Liver (tissue), 9 donors: Measurements from ENCODE around the gene TMEM175. TPM values are rescaled to one million over a fixed set of nuclear protein-coding genes. Genes with fewer than 3 reads are reported as not detected.

Experiments
- DNase-seq: peaks from one replicate; pipeline ENCODE4 v3.0.0-alpha.2; 2017; ENCODE audit warnings: low spot score
- H3K27ac ChIP-seq, 2 donors: one replicate each; pipeline ENCODE4 v1.7.0; 2013; ENCODE audit warnings: inconsistent platforms in 2 of 2, low read length in 2 of 2, control low read depth in 1 of 2, low read depth in 1 of 2, mild to moderate bottlenecking in 1 of 2
- H3K27me3 ChIP-seq, 4 donors: one replicate each; pipeline versions ENCODE4 v1.6.1 to v1.7.0; 2013; ENCODE audit warnings: low read length in 3 of 4, inconsistent platforms in 1 of 4, mild to moderate bottlenecking in 1 of 4, moderate library complexity in 1 of 4; ENCODE audit not compliant: control insufficient read depth in 4 of 4, insufficient read depth in 4 of 4
- H3K36me3 ChIP-seq, 4 donors: one replicate each; pipeline versions ENCODE4 v1.6.1 to v1.7.0; 2013; ENCODE audit warnings: low read length in 3 of 4, mild to moderate bottlenecking in 3 of 4, low read depth in 1 of 4, moderate library complexity in 1 of 4; ENCODE audit not compliant: control insufficient read depth in 4 of 4, insufficient read depth in 3 of 4
- H3K4me1 ChIP-seq, 4 donors: one replicate each; pipeline versions ENCODE4 v1.6.1 to v1.7.0; 2013; ENCODE audit warnings: low read length in 3 of 4, mild to moderate bottlenecking in 3 of 4, moderate library complexity in 1 of 4; ENCODE audit not compliant: control insufficient read depth in 4 of 4, insufficient read depth in 4 of 4
- H3K4me3 ChIP-seq, 3 donors: one replicate each; pipeline versions ENCODE4 v1.6.1 to v1.7.0; 2013; ENCODE audit warnings: low read length in 3 of 3, control low read depth in 1 of 3, low read depth in 1 of 3, mild to moderate bottlenecking in 1 of 3
- H3K9ac ChIP-seq, 2 donors: one replicate each; pipeline ENCODE4 v1.7.0; 2013; ENCODE audit warnings: low read length in 2 of 2, mild to moderate bottlenecking in 2 of 2, moderate library complexity in 2 of 2, control low read depth in 1 of 2, low read depth in 1 of 2
- H3K9me3 ChIP-seq, 4 donors: one replicate each; pipeline versions ENCODE4 v1.6.1 to v1.7.0; 2013; ENCODE audit warnings: low read length in 3 of 4; ENCODE audit not compliant: control insufficient read depth in 4 of 4
- ATF3 ChIP-seq: IDR thresholded peaks from 2 replicates; pipeline ENCODE4 v1.6.1; 2016; ENCODE audit warnings: antibody characterized with exemption
- CTCF ChIP-seq: fragments of 150-350 bp; IDR thresholded peaks from 2 replicates; pipeline ENCODE4 v1.5.1; 2017; ENCODE audit warnings: improper control_type of control experiment, low read depth, low read length; ENCODE audit not compliant: missing input control
- EGR1 ChIP-seq, 2 donors: IDR thresholded peaks; 2 replicates each; pipeline ENCODE4 v1.6.1; 2016 to 2018; ENCODE audit warnings: antibody characterized with exemption in 2 of 2, low read depth in 2 of 2
- FOXA2 ChIP-seq: IDR thresholded peaks from 2 replicates; pipeline ENCODE4 v1.6.1; 2016; ENCODE audit warnings: antibody characterized with exemption
- GABPA ChIP-seq, 2 donors: IDR thresholded peaks in 1 of 2; conservative IDR thresholded peaks in 1 of 2; 2 replicates each; pipeline ENCODE4 v1.6.1; 2016; ENCODE audit warnings: antibody characterized with exemption in 2 of 2, mild to moderate bottlenecking in 1 of 2, moderate library complexity in 1 of 2
- HNF4A ChIP-seq, 2 donors: conservative IDR thresholded peaks; 2 replicates each; pipeline ENCODE4 v1.6.1; 2016; ENCODE audit warnings: antibody characterized with exemption in 2 of 2, mild to moderate bottlenecking in 2 of 2
- JUND ChIP-seq, 2 donors: IDR thresholded peaks; 2 replicates each; pipeline ENCODE4 v1.6.1; 2016; ENCODE audit warnings: antibody characterized with exemption in 2 of 2
- MAX ChIP-seq: IDR thresholded peaks from 2 replicates; pipeline ENCODE4 v1.6.1; 2016; ENCODE audit warnings: antibody characterized with exemption
- NR2F2 ChIP-seq: IDR thresholded peaks from 2 replicates; pipeline ENCODE4 v1.6.1; 2016; ENCODE audit warnings: antibody characterized with exemption
- RAD21 ChIP-seq, 2 donors: IDR thresholded peaks; 2 replicates each; pipeline ENCODE4 v1.6.1; 2016; ENCODE audit warnings: antibody characterized with exemption in 2 of 2, mild to moderate bottlenecking in 2 of 2
- REST ChIP-seq: IDR thresholded peaks from 2 replicates; pipeline ENCODE4 v1.6.1; 2016; ENCODE audit warnings: antibody characterized with exemption, mild to moderate bottlenecking
- RXRA ChIP-seq, 2 donors: IDR thresholded peaks; 2 replicates each; pipeline ENCODE4 v1.6.1; 2017 to 2018; ENCODE audit warnings: antibody characterized with exemption in 2 of 2, mild to moderate bottlenecking in 1 of 2
- YY1 ChIP-seq: IDR thresholded peaks from 2 replicates; pipeline ENCODE4 v1.6.1; 2016; ENCODE audit warnings: antibody characterized with exemption, mild to moderate bottlenecking
- ZBTB33 ChIP-seq: IDR thresholded peaks from 2 replicates; pipeline ENCODE4 v1.6.1; 2016; ENCODE audit warnings: antibody characterized with exemption
- WGBS: extraction: QIAGEN DNeasy Blood & Tissue Kit; methylation state at CpG from one replicate; pipeline ENCODE4 v1.1.7; 2013; 5-methylcytosine and 5-hydroxymethylcytosine counted together
- polyA plus RNA-seq, 2 donors: library from polyadenylated mRNA; stranded (reverse) in 1 of 2; unstranded in 1 of 2; fragments of 200-250 nt in 1 of 2; fragments of >200 nt in 1 of 2; fragmentation: Nextera tagmentation in 1 of 2; extraction: Ambion mirVana in 1 of 2; gene quantifications; one replicate each; pipeline versions ENCODE4 v1.2.1 to v1.2.3, GENCODE V29; 2013 to 2015
- total RNA-seq, 2 donors: library from RNA; depleted of rRNA; stranded (reverse); fragments of >200 nt; gene quantifications; one replicate each; pipeline ENCODE4 v1.2.3, GENCODE V29; 2014
- donor health status: healthy.
- donor health status: healthy.
- donor health status: healthy.
- donor health status: healthy.
- donor health status: healthy.

Gene TMEM175
- total and polyA plus RNA-seq, 4 donors = 18.6 to 26.3 (median 25.5) TPM

GRCh38 chr4:960140-960635, 27.9 kb downstream of the TMEM175 start (continued):
- no peak for TF ChIP-seq ZBTB33
- no peak for TF ChIP-seq HNF4A (conservative IDR thresholded peaks at IDR 0.05)

GRCh38 chr4:960636-961350, 28.5 kb downstream of the TMEM175 start:
- Histone ChIP-seq H3K36me3 (peaks cover 0 to 19% (median 3%) of the 10 kb centered on the region in 4 donors), H3K27me3 (no peaks in the 10 kb centered on the region), H3K9ac (no peak overlapping the region), H3K27ac (no peak overlapping the region), H3K4me3 (no peak overlapping the region), H3K9me3 (no peaks in the 10 kb centered on the region), H3K4me1 (no peaks in the 10 kb centered on the region)
- no peak for DNase-seq
- TF ChIP-seq RAD21 (IDR thresholded peaks at IDR 0.05) (no peak), RXRA (IDR thresholded peaks at IDR 0.05) (no peak), JUND (IDR thresholded peaks at IDR 0.05) (no peak), ATF3 (no peak), REST (no peak), NR2F2 (no peak), GABPA (IDR thresholded peaks at IDR 0.05 in 1 of 2, conservative IDR thresholded peaks at IDR 0.05 in 1 of 2) (no peak), ZBTB33 (no peak), EGR1 (IDR thresholded peaks at IDR 0.05; ENCODE audit: low read depth in 2 of 2) (no peak), FOXA2 (no peak), CTCF (no peak), MAX (no peak), YY1 (no peak)
- WGBS = 95% methylated on average over 35 of the region's 35 CpGs
